Measurements from ENCODE around the gene PDF. TPM values are rescaled to one million over a fixed set of nuclear protein-coding genes. Genes with fewer than 3 reads are reported as not detected.

Gene PDF
- total and polyA plus RNA-seq, 2 donors from 2014 or later, result 22.4 to 30.8 TPM

DNA sequence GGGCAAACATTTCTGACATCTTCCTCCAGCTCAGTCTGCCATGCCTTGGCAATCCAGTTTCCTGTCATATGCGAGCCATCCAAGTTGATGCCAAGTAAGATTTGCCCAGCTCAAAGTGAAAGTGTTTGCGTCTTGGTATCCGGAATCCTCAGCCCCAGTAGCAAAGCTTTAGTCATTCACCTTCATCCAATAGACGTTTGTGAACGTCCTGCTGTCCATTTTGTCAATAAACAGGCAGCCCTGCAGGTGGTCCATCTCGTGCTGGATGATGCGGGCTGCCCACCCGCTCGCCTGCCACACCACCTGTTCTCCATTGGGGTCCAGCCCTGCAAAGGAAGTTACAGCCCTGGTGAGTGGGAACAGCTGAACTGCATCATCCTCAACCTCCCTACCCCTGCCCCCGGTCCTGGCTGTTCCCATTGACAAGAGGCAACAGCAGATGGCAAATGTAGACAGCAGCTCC is 1.5 kb downstream of the PDF start:
- Histone ChIP-seq H3K9ac (ENCODE audit: low read length in 3 of 3) (peak overlapping the region in 2 of 3 donors; percentile 1 to 68), H3K27ac (ENCODE audit: low read depth in 2 of 2, low read length in 2 of 2) (peak overlapping the region; percentile 51 to 71), H3K27me3 (ENCODE audit: control insufficient read depth, insufficient read depth, low read length) (no peaks in the 10 kb centered on the region), H3K4me3 (ENCODE audit: low read length in 3 of 3) (peak overlapping the region; percentile 57 to 84 (median 80)), H3K9me3 (ENCODE audit: control insufficient read depth in 2 of 3, insufficient read depth in 1 of 3, low read length in 3 of 3) (no peaks in the 10 kb centered on the region), H3K36me3 (ENCODE audit: control insufficient read depth in 2 of 3, insufficient read depth in 3 of 3, low read length in 3 of 3) (peaks cover 7 to 28% (median 17%) of the 10 kb centered on the region in 3 donors), H3K4me1 (ENCODE audit: control insufficient read depth in 2 of 3, insufficient read depth in 2 of 3, low read depth in 1 of 3, low read length in 3 of 3) (peaks cover 0 to 40% (median 30%) of the 10 kb centered on the region in 3 donors)
- FAIRE-seq (no peak), DNase-seq (peak in 1 of 5 donors; percentile 41)
- intact Hi-C loops (cut with DNase I), result no loop called here
- TF ChIP-seq CTCF (IDR thresholded peaks at IDR 0.05; ENCODE audit: borderline replicate concordance, extremely low read depth, insufficient read depth), result no peak

DNA sequence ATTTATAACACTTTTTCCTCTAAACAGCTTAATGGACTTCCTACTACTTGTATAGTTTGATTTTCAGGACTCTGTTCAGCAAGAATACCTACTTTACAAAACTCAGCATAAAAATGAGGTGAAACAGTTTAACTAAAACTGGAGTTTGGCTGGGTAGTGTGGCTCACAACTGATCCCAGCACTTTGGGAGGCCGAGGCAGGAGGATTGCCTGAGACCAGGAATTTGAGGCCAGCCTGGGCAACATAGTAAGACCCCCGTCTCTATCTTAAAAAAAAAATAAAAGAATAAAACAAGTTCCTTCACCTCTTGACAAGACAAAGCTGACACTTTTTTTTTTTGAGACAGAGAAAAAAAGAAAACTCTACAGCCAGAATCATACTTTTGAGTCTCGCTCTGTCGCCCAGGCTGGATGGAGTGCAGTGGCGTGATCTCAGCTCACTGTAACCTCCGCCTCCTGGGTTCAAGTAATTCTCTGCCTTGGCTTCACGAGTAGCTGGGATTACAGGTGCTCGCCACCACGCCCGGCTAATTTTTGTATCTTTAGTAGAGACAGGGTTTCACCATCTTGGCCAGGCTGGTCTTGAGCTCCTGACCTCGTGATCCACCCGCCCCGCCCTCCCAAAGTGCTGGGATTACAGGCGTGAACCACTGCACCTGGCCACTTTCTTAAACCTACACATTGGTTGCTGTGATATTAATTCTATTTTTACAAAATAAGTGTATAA is 2.6 kb downstream of the PDF start:
- H3K27ac ChIP-seq (ENCODE audit: low read depth in 2 of 2, low read length in 2 of 2), result peak overlapping the region; percentile 41 to 77
- H3K4me3 ChIP-seq (ENCODE audit: low read length in 3 of 3), result peak overlapping the region in 2 of 3 donors; percentile 80 to 84

DNA sequence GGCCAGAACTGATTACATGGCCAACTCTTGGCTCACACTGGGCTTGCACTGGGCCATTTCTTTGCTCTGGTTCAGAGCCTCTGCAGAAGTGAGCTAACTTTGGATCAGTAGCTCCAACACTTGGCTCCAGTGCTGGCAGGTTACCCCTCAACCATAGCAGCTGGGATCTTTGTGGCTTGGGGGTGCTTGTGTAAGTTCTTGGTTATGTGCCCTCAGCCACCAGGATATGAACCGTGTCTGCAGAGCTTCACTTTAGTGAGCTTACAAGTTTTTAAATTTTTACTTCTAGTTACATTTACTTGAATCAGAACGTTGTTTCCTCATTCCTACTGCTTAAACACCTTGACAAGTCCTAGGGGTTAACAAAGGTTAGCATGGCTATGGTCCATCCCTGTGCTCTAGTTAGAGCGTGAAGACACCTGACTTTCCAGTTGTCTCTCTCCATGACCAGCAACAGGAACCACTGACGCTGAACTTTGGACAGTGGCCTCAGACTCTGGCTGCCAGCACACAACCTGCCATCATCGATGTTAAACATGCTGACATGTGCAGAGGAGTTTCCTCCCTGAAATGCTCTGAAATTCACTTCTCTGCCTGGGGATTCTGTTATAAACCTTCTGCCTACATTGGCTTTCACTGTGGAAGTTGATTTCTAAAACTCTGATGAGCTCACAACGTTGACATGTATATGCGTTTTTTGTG is 4.1 kb downstream of the PDF start:
- intact Hi-C loops (cut with DNase I), result no loop called here
- peak in 1 of 5 donors; percentile 63 for DNase-seq
- peak overlapping the region in 2 of 3 donors; percentile 16 to 43 for H3K4me3 ChIP-seq (ENCODE audit: low read length in 3 of 3)
- H3K27me3 ChIP-seq (ENCODE audit: control insufficient read depth, insufficient read depth, low read length), result no peaks in the 10 kb centered on the region
- no peak for TF ChIP-seq CTCF (IDR thresholded peaks at IDR 0.05; ENCODE audit: borderline replicate concordance, extremely low read depth, insufficient read depth)
- peak overlapping the region in 1 of 3 donors; percentile 47 for H3K9ac ChIP-seq (ENCODE audit: low read length in 3 of 3)
- H3K4me1 ChIP-seq (ENCODE audit: control insufficient read depth in 2 of 3, insufficient read depth in 2 of 3, low read depth in 1 of 3, low read length in 3 of 3), result peaks cover 0 to 45% (median 36%) of the 10 kb centered on the region in 3 donors
- peak overlapping the region; percentile 77 to 86 for H3K27ac ChIP-seq (ENCODE audit: low read depth in 2 of 2, low read length in 2 of 2)
- H3K9me3 ChIP-seq (ENCODE audit: control insufficient read depth in 2 of 3, insufficient read depth in 1 of 3, low read length in 3 of 3), result no peaks in the 10 kb centered on the region
- no peak for FAIRE-seq
- H3K36me3 ChIP-seq (ENCODE audit: control insufficient read depth in 2 of 3, insufficient read depth in 3 of 3, low read length in 3 of 3), result peaks cover 8 to 31% (median 22%) of the 10 kb centered on the region in 3 donors

More for the DNA sequence above, 2.6 kb downstream of the PDF start:
- DNase-seq (peak in 1 of 5 donors; percentile 18), FAIRE-seq (no peak)
- no peak for TF ChIP-seq CTCF (IDR thresholded peaks at IDR 0.05; ENCODE audit: borderline replicate concordance, extremely low read depth, insufficient read depth)
- H3K36me3 ChIP-seq (ENCODE audit: control insufficient read depth in 2 of 3, insufficient read depth in 3 of 3, low read length in 3 of 3), result peaks cover 8 to 26% (median 15%) of the 10 kb centered on the region in 3 donors
- peaks cover 0 to 41% (median 36%) of the 10 kb centered on the region in 3 donors for H3K4me1 ChIP-seq (ENCODE audit: control insufficient read depth in 2 of 3, insufficient read depth in 2 of 3, low read depth in 1 of 3, low read length in 3 of 3)
- H3K9ac ChIP-seq (ENCODE audit: low read length in 3 of 3), result no peak overlapping the region
- intact Hi-C loops (cut with DNase I), result no loop called here
- no peaks in the 10 kb centered on the region for H3K9me3 ChIP-seq (ENCODE audit: control insufficient read depth in 2 of 3, insufficient read depth in 1 of 3, low read length in 3 of 3)
- no peaks in the 10 kb centered on the region for H3K27me3 ChIP-seq (ENCODE audit: control insufficient read depth, insufficient read depth, low read length)
